ENCODE data around the gene ASCC3.

The ASCC3 gene

DNA sequence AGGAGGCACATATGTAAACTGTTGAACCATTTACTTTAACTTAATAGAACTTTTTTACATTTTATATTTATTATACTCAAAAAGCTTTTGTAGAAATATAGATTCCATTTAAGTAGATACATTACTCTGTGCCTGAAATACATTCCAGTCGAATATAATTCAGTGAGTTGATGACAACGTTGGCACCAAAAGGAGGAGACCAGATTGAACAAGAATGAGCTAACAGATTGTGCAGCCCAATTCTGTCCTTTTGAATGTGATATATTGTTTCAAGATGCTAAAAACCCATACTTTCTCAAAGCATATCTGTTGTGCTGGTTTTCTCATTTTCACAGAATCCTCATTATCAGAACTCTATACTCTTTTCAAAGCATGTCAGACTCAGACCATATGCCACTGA is 269.0 kb downstream of the ASCC3 start:
- Histone ChIP-seq H3K36me3 (ENCODE audit: insufficient read depth, low read length) (no peaks in the 10 kb centered on the region), H3K9me3 (ENCODE audit: low read length) (no peaks in the 10 kb centered on the region), H2AFZ (ENCODE audit: low read depth, low read length) (no peak overlapping the region), H3K4me3 (ENCODE audit: low read length) (no peak overlapping the region), H3K27me3 (ENCODE audit: insufficient read depth, low read length) (no peaks in the 10 kb centered on the region), H3K4me1 (ENCODE audit: insufficient read depth, low read length) (no peaks in the 10 kb centered on the region)

DNA sequence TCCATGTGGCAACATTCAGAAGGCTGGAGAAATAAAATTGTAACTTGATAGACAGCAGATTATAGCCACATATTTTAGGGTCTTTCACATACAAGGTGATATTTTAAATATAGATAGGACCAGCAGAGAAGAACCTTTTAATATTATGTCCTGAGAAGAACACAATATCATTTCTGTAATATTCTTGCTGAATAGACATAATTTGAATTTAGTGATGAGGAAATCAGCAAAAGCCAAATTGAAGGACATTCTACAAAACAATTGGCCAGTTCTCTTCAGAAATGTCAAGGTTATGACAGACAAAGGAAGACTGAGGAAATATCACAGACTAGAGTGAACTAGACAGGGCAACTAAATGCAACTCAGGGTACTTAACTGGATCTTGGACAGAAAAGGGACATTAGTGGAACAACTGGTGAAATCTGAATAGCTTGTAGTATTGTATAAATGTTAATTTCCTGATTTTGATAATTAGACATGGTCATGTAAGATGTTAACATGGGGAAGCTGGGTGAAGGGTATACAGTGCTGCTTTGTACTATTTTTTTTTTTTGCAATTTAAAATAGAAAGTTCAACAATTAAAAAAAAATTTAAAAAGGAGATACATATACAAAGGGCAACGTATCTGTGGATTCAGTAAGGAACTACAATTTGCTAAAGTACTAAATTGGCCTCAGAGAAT is 281.9 kb downstream of the ASCC3 start:
- no peaks in the 10 kb centered on the region for H3K27me3 ChIP-seq (ENCODE audit: insufficient read depth, low read length)
- H3K4me3 ChIP-seq (ENCODE audit: low read length): no peak overlapping the region
- peaks cover 3% of the 10 kb centered on the region for H3K9me3 ChIP-seq (ENCODE audit: low read length)
- no peak overlapping the region for H2AFZ ChIP-seq (ENCODE audit: low read depth, low read length)
- H3K36me3 ChIP-seq (ENCODE audit: insufficient read depth, low read length): peaks cover 24% of the 10 kb centered on the region
- no peaks in the 10 kb centered on the region for H3K4me1 ChIP-seq (ENCODE audit: insufficient read depth, low read length)

DNA sequence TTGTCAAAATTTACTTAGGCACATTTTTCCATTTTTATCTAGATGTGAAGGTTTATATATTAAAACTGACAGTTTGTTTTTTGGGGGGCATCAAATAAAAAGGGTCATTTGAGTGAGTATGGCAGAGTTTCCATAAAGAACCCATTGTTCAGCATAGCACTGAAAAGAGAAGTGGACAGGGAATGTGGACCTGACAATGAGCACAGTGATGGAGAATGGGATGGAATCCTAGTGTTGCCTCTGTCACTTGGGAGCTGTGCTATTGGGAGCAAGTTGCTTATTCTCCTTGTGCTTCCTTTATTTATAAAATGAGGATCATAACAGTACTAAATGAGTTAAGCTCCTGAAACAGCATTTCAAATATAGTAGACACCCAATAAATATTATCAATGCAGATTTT is 285.7 kb downstream of the ASCC3 start:
- H3K4me3 ChIP-seq (ENCODE audit: low read length): no peak overlapping the region
- no peaks in the 10 kb centered on the region for H3K27me3 ChIP-seq (ENCODE audit: insufficient read depth, low read length)
- no peak overlapping the region for H2AFZ ChIP-seq (ENCODE audit: low read depth, low read length)
- H3K36me3 ChIP-seq (ENCODE audit: insufficient read depth, low read length): peaks cover 12% of the 10 kb centered on the region
- peaks cover 3% of the 10 kb centered on the region for H3K9me3 ChIP-seq (ENCODE audit: low read length)
- no peaks in the 10 kb centered on the region for H3K4me1 ChIP-seq (ENCODE audit: insufficient read depth, low read length)

DNA sequence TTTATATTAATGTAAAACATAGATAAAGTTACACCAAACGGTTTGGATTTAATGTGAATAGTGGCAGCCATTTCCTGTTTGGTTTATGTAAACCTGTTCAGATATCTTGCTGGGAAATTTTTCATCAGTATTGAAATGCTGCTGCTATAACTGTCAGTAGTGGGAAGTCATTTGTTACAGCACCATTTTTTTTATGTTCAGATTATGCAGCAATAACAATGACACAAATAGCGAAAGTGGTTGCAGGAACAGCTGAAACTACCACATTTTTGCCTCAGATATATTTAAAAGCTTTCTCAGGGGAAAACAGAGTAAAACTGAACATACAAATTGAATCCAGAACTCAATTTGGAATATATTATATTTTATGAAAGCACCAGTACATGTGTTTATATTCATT is 287.6 kb downstream of the ASCC3 start:
- Histone ChIP-seq H2AFZ (ENCODE audit: low read depth, low read length) (no peak overlapping the region), H3K4me1 (ENCODE audit: insufficient read depth, low read length) (no peaks in the 10 kb centered on the region), H3K27me3 (ENCODE audit: insufficient read depth, low read length) (no peaks in the 10 kb centered on the region), H3K36me3 (ENCODE audit: insufficient read depth, low read length) (peaks cover 18% of the 10 kb centered on the region), H3K9me3 (ENCODE audit: low read length) (peaks cover 3% of the 10 kb centered on the region), H3K4me3 (ENCODE audit: low read length) (no peak overlapping the region)

DNA sequence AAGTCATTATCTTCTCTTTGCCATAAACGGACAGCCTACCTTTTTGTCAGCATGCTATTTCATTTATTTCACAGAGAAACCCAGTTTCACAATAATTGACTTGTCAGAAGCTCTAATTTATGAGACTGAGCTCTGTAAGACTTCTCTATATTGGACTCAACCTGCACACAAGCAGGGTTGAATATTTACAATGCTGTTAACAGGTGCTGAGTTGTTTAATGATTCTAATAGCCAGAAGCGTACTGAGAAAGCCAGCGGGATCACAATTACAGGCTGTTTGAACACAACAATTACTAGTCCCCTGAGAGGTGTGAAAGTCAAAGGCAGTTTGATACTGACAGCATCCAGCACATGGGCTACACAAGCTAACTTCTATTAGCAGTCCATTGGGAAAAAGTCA is 288.2 kb downstream of the ASCC3 start:
- Histone ChIP-seq H2AFZ (ENCODE audit: low read depth, low read length) (no peak overlapping the region), H3K27me3 (ENCODE audit: insufficient read depth, low read length) (no peaks in the 10 kb centered on the region), H3K4me1 (ENCODE audit: insufficient read depth, low read length) (no peaks in the 10 kb centered on the region), H3K4me3 (ENCODE audit: low read length) (no peak overlapping the region), H3K36me3 (ENCODE audit: insufficient read depth, low read length) (peaks cover 18% of the 10 kb centered on the region), H3K9me3 (ENCODE audit: low read length) (peaks cover 3% of the 10 kb centered on the region)

DNA sequence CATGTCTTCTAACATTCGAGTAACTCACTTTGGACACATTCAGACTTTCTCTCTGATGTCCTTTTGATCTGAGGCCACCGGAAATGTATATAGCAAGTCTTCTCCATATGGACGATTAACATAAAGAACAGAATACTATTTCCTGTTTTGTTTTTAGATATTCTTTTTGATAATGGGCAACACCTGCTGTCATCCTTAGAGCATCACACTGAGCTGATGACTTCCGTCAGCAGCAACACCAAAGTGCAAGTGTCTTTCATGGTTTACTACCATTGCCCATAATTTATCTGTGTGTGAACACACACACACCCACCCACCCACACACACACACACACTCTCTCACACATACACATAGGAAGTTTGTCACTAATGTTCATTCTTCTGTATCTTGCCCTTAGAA is 303.7 kb downstream of the ASCC3 start:
- no peaks in the 10 kb centered on the region for H3K4me1 ChIP-seq (ENCODE audit: insufficient read depth, low read length)

DNA sequence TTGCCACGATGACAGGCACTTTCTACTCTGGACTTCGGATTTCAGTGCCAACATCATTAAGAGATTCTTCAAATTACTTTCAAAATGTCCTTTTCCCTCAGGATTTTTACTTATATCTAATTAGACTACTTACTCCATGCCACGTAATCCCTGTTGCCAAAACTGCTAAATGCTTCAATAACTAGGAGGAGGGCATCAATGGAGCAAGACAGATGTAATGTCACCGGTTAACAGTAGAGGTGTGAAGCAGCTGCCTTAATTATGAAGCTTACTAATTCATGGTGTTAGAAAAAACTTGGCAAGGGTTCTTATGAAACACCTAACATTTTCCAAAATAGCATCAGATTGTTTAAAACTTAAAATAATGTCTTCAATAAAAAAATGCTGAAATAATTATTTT is 305.2 kb downstream of the ASCC3 start:
- H3K36me3 ChIP-seq (ENCODE audit: insufficient read depth, low read length): peaks cover 3% of the 10 kb centered on the region
- no peaks in the 10 kb centered on the region for H3K27me3 ChIP-seq (ENCODE audit: insufficient read depth, low read length)
- no peak overlapping the region for H3K4me3 ChIP-seq (ENCODE audit: low read length)
- H2AFZ ChIP-seq (ENCODE audit: low read depth, low read length): no peak overlapping the region
- H3K4me1 ChIP-seq (ENCODE audit: insufficient read depth, low read length): no peaks in the 10 kb centered on the region
- H3K9me3 ChIP-seq (ENCODE audit: low read length): no peaks in the 10 kb centered on the region

More for the DNA sequence above, 303.7 kb downstream of the ASCC3 start:
- Histone ChIP-seq H2AFZ (ENCODE audit: low read depth, low read length) (no peak overlapping the region), H3K36me3 (ENCODE audit: insufficient read depth, low read length) (peaks cover 3% of the 10 kb centered on the region), H3K4me3 (ENCODE audit: low read length) (no peak overlapping the region), H3K27me3 (ENCODE audit: insufficient read depth, low read length) (no peaks in the 10 kb centered on the region), H3K9me3 (ENCODE audit: low read length) (no peaks in the 10 kb centered on the region)

DNA sequence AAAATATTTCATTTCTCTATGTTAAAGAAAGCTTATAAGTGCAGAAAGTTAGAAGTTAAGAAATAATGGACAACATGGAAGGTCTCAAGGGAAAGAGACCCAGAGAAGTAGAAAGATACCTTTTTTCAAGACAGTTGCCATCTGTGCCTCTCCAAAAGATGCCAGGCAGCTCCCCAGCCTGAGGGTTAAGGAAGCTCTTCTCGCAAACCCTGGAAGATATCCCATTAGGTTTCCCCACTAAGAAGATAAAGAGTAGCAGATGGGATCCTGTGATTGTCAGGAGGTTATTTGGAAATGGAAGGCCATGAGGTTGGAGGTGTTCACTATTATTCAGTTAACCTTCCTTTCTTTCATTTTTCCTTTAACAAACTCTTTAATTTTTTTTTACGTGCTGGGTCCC is 306.3 kb downstream of the ASCC3 start:
- Histone ChIP-seq H3K36me3 (ENCODE audit: insufficient read depth, low read length) (peaks cover 3% of the 10 kb centered on the region), H3K27me3 (ENCODE audit: insufficient read depth, low read length) (no peaks in the 10 kb centered on the region), H2AFZ (ENCODE audit: low read depth, low read length) (no peak overlapping the region), H3K4me1 (ENCODE audit: insufficient read depth, low read length) (no peaks in the 10 kb centered on the region), H3K4me3 (ENCODE audit: low read length) (no peak overlapping the region), H3K9me3 (ENCODE audit: low read length) (no peaks in the 10 kb centered on the region)

DNA sequence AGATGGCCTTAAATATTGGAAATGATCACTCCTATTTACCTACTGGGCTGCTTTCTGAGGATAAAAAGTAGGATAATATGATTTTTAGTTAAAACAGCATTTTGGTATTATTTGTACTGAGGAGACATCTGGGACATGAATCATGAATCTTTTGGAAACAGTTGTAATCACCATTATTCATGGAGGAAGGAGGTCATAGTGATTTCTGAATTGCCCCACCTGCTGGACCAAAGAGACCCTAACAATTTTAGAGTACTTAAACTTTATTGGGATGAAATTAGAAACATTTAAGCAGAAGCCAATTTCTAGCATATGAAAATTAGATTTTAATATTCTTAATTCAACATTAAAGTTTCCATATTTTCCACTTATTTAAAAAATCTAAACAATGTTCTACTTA is 308.0 kb downstream of the ASCC3 start:
- peaks cover 3% of the 10 kb centered on the region for H3K36me3 ChIP-seq (ENCODE audit: insufficient read depth, low read length)
- H3K4me3 ChIP-seq (ENCODE audit: low read length): no peak overlapping the region
- no peaks in the 10 kb centered on the region for H3K27me3 ChIP-seq (ENCODE audit: insufficient read depth, low read length)
- no peaks in the 10 kb centered on the region for H3K4me1 ChIP-seq (ENCODE audit: insufficient read depth, low read length)
- H2AFZ ChIP-seq (ENCODE audit: low read depth, low read length): no peak overlapping the region
- no peaks in the 10 kb centered on the region for H3K9me3 ChIP-seq (ENCODE audit: low read length)

DNA sequence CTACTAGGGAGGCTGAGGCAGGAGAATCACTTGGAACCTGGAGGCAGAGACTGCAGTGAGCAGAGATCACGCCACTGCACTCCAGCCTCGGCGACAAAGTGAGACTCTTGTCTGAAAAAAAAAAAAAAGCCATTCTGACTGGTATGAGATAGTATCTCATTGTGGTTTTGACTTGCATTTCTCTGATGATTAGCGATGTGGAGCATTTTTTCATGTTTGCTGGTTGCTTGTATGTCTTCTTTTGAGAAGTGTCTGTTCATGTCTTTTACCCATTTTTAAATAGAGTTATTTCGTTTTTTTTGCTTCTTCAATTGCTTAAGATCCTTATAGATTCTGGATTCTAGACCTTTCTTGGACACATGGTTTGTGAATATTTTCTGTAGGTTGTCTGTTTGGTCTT is 312.9 kb downstream of the ASCC3 start:
- no peak overlapping the region for H3K4me3 ChIP-seq (ENCODE audit: low read length)
- no peaks in the 10 kb centered on the region for H3K4me1 ChIP-seq (ENCODE audit: insufficient read depth, low read length)
- H3K9me3 ChIP-seq (ENCODE audit: low read length): no peaks in the 10 kb centered on the region
- no peak overlapping the region for H2AFZ ChIP-seq (ENCODE audit: low read depth, low read length)
- H3K36me3 ChIP-seq (ENCODE audit: insufficient read depth, low read length): peaks cover 3% of the 10 kb centered on the region
- no peaks in the 10 kb centered on the region for H3K27me3 ChIP-seq (ENCODE audit: insufficient read depth, low read length)

DNA sequence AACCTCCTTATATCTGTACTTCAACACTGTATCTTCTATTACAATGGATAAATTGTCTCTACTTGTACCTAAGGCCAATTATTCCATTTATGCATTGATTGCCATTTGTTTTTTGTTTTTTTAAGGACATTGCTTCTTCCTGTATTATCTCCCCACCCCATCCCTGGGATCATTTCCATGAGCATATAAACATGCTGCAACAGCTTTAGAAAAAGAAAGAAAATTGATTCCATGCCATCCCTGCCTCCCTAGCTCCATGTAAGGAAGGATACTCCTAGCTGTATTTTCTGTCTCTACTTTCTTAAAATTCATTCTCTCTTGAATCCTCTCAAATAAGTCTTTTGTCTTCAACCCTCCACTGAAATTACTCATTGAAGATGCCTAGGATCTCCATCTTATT is 314.6 kb downstream of the ASCC3 start:
- Histone ChIP-seq H3K27me3 (ENCODE audit: insufficient read depth, low read length) (no peaks in the 10 kb centered on the region), H3K36me3 (ENCODE audit: insufficient read depth, low read length) (no peaks in the 10 kb centered on the region), H3K4me1 (ENCODE audit: insufficient read depth, low read length) (no peaks in the 10 kb centered on the region), H2AFZ (ENCODE audit: low read depth, low read length) (no peak overlapping the region), H3K9me3 (ENCODE audit: low read length) (no peaks in the 10 kb centered on the region), H3K4me3 (ENCODE audit: low read length) (no peak overlapping the region)

DNA sequence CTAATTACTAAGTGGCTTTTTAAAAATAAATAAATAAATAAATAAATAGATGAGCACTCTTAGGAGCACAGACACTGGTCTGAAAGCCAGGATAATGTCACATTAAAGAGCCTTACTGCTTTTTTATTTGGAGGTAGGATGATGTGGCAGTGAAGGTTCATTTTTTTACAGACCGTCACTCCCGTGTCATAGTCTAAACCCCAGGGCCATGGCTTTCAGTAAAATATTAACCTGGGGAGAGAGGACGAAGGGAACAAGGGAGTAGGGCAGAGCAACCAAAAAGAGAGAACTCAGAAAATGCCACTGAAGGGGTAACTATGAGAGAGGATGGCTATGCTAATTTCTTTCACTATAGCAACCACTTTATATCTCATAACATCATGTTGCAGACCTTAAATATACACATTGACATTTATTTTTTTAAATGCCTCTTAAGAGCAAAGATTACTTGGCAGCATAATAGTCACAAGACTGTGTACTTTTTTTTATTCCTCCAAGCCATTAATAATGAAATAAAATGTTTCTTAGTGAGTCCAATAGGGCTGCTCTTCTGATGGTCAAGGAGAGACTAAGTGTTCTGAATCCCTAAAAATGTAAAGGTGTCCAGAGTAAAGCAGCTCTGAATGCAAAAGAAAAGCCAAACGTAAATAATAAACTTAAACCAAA is 315.6 kb downstream of the ASCC3 start:
- H2AFZ ChIP-seq (ENCODE audit: low read depth, low read length): no peak overlapping the region
- H3K4me3 ChIP-seq (ENCODE audit: low read length): no peak overlapping the region
- H3K9me3 ChIP-seq (ENCODE audit: low read length): no peaks in the 10 kb centered on the region
- H3K27me3 ChIP-seq (ENCODE audit: insufficient read depth, low read length): no peaks in the 10 kb centered on the region
- H3K36me3 ChIP-seq (ENCODE audit: insufficient read depth, low read length): no peaks in the 10 kb centered on the region
- H3K4me1 ChIP-seq (ENCODE audit: insufficient read depth, low read length): no peaks in the 10 kb centered on the region

DNA sequence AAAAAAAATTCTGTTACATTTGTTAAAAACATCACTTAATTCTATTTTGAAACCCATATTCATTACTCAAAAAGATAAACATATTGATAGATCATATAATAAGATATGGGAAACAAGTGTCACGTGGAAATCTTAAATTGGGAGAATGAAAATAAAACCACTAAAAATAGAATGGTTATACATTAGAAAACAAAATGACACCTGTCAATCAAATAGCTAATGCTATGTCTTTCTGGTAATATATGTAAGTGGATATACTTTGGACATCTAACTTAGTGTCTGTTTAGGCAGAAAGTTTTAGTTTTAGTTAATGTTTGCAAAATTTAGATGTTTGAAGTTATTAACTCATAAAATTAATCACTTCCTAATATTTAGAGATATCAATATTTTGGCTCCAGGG is 321.3 kb downstream of the ASCC3 start:
- Histone ChIP-seq H3K36me3 (ENCODE audit: insufficient read depth, low read length) (peaks cover 2% of the 10 kb centered on the region), H3K4me3 (ENCODE audit: low read length) (no peak overlapping the region), H3K4me1 (ENCODE audit: insufficient read depth, low read length) (no peaks in the 10 kb centered on the region), H3K9me3 (ENCODE audit: low read length) (peaks cover 2% of the 10 kb centered on the region), H2AFZ (ENCODE audit: low read depth, low read length) (no peak overlapping the region), H3K27me3 (ENCODE audit: insufficient read depth, low read length) (no peaks in the 10 kb centered on the region)

DNA sequence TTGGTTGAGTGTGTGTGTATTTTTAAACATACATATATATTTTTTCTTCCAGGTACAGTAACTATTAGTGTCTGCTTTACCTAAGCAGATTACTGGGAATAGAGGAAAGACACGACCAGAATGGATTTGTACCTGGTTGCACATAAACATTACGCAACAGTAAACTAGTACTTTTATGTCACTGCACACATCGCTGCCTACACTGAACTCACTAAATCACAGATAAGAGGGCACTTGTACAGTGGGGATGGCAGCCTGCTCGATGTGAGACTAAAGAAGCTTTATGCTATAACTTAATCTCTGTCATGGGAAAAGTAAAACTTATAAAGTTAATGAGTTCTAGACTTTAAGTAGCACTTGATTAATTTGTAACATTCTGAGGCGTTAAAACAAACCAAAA is 326.9 kb downstream of the ASCC3 start:
- no peaks in the 10 kb centered on the region for H3K27me3 ChIP-seq (ENCODE audit: insufficient read depth, low read length)
- no peak overlapping the region for H2AFZ ChIP-seq (ENCODE audit: low read depth, low read length)
- H3K4me3 ChIP-seq (ENCODE audit: low read length): no peak overlapping the region
- peaks cover 2% of the 10 kb centered on the region for H3K36me3 ChIP-seq (ENCODE audit: insufficient read depth, low read length)
- peaks cover 4% of the 10 kb centered on the region for H3K9me3 ChIP-seq (ENCODE audit: low read length)
- H3K4me1 ChIP-seq (ENCODE audit: insufficient read depth, low read length): peaks cover 12% of the 10 kb centered on the region
